IMR-90 (cell line): ENCODE measurements around the gene SNAP25. TPM values are rescaled to one million over a fixed set of nuclear protein-coding genes. Genes with fewer than 3 reads are reported as not detected.

Experiments used
- ATAC-seq: fragments of 200-7000 bp; cut with Tn5 transposase; 2 replicates; pipeline ENCODE4 v1.9.1; 2020; ENCODE audit warnings: low read depth, mild to moderate bottlenecking, moderate library complexity
- BruUV-seq: library from RNA; stranded (reverse); fragments of 400-500 nt; replicated peaks from 2 replicates; lab custom pipeline; 2021; lab: Mats Ljungman, UMichigan
- CTCF ChIA-PET: fragments of 300-600 bp; formaldehyde crosslinking; extraction: SDS; loops from one replicate; lab custom pipeline; 2021; ENCODE audit warnings: antibody characterized with exemption; lab: Yijun Ruan, JAX
- POLR2A ChIA-PET: fragments of 300-600 bp; sonication (Branson Sonifier 250); formaldehyde crosslinking; loops from one replicate; lab custom pipeline; 2022; ENCODE audit warnings: antibody characterized with exemption; ENCODE audit not compliant: unreplicated experiment; lab: Charles Lee
- DNase-seq: peaks from one replicate; pipeline ENCODE4 v3.0.0; 2013
- H2AFZ ChIP-seq: replicated peaks from 2 replicates; pipeline ENCODE3; 2013; ENCODE audit warnings: low read length, mild to moderate bottlenecking; ENCODE audit not compliant: poor library complexity
- H2AK5ac ChIP-seq: 2 replicates; pipeline ENCODE4 v1.6.1; 2013; ENCODE audit warnings: low read depth, low read length, inconsistent platforms
- H2AK9ac ChIP-seq: replicated peaks from 2 replicates; pipeline ENCODE3; 2013; ENCODE audit warnings: mild to moderate bottlenecking, low read depth, low read length, moderate library complexity; ENCODE audit not compliant: poor library complexity
- H2BK120ac ChIP-seq: 2 replicates; pipeline ENCODE4 v1.6.1; 2013; ENCODE audit warnings: low read depth, low read length, inconsistent platforms
- H2BK15ac ChIP-seq: 3 replicates; pipeline ENCODE4 v1.6.1; 2013; ENCODE audit warnings: low read depth, low read length, inconsistent platforms
- H2BK20ac ChIP-seq: 2 replicates; pipeline ENCODE4 v1.6.1; 2013; ENCODE audit warnings: low read depth, mild to moderate bottlenecking, inconsistent platforms, low read length, moderate library complexity
- H2BK5ac ChIP-seq: 2 replicates; pipeline ENCODE4 v1.6.1; 2013; ENCODE audit warnings: mild to moderate bottlenecking, low read depth, low read length, inconsistent platforms; ENCODE audit not compliant: poor library complexity, severe bottlenecking
- H3K14ac ChIP-seq: replicated peaks from 2 replicates; pipeline ENCODE4 v1.6.1; 2013; ENCODE audit warnings: low read depth, low read length, inconsistent platforms
- H3K18ac ChIP-seq: 2 replicates; pipeline ENCODE4 v1.6.1; 2013; ENCODE audit warnings: low read depth, low read length, control low read depth
- H3K23ac ChIP-seq: 2 replicates; pipeline ENCODE4 v1.6.1; 2013; ENCODE audit warnings: low read depth, low read length, inconsistent platforms
- H3K27ac ChIP-seq: 2 replicates; pipeline ENCODE4 v1.5.1; 2013; ENCODE audit warnings: mild to moderate bottlenecking, control low read depth, low read length; ENCODE audit not compliant: insufficient read depth
- H3K27me3 ChIP-seq: 2 replicates; pipeline ENCODE4 v1.6.1; 2013; ENCODE audit warnings: low read length; ENCODE audit not compliant: control insufficient read depth, insufficient read depth
- H3K36me3 ChIP-seq: 2 replicates; pipeline ENCODE4 v1.6.1; 2013; ENCODE audit warnings: low read length, mixed read lengths; ENCODE audit not compliant: control insufficient read depth, insufficient read depth
- H3K4ac ChIP-seq: 2 replicates; pipeline ENCODE4 v1.6.1; 2013; ENCODE audit warnings: low read depth, low read length, inconsistent platforms
- H3K4me1 ChIP-seq: 2 replicates; pipeline ENCODE4 v1.6.1; 2013; ENCODE audit warnings: low read length, mixed read lengths; ENCODE audit not compliant: control insufficient read depth, insufficient read depth
- H3K4me2 ChIP-seq: 2 replicates; pipeline ENCODE4 v1.6.1; 2013; ENCODE audit warnings: low read depth, mild to moderate bottlenecking, control low read depth, low read length, moderate library complexity
- H3K4me3 ChIP-seq: 2 replicates; pipeline ENCODE4 v1.5.1; 2013; ENCODE audit warnings: low read depth, mild to moderate bottlenecking, control low read depth, low read length, moderate library complexity; ENCODE audit not compliant: insufficient read depth
- H3K56ac ChIP-seq: 2 replicates; pipeline ENCODE4 v1.6.1; 2013; ENCODE audit warnings: low read length, inconsistent platforms; ENCODE audit not compliant: insufficient read depth; ENCODE audit errors: extremely low read depth
- H3K79me1 ChIP-seq, 2 experiments: 2 replicates each; pipeline ENCODE4 v1.6.1; 2013; ENCODE audit warnings: low read length in 2 of 2, inconsistent platforms in 1 of 2, low read depth in 1 of 2
- H3K9ac ChIP-seq: 2 replicates; pipeline ENCODE4 v1.6.1; 2013; ENCODE audit warnings: low read depth, low read length, control low read depth
- H3K9me1 ChIP-seq: 2 replicates; pipeline ENCODE4 v1.6.1; 2013; ENCODE audit warnings: low read length, inconsistent platforms; ENCODE audit not compliant: insufficient read depth
- H3K9me3 ChIP-seq: 2 replicates; pipeline ENCODE4 v1.6.1; 2013; ENCODE audit warnings: low read length; ENCODE audit not compliant: control insufficient read depth, insufficient read depth
- H4K20me1 ChIP-seq: 2 replicates; pipeline ENCODE4 v1.6.1; 2013; ENCODE audit warnings: low read length, inconsistent platforms; ENCODE audit not compliant: insufficient read depth
- H4K5ac ChIP-seq: 2 replicates; pipeline ENCODE4 v1.6.1; 2013; ENCODE audit warnings: mild to moderate bottlenecking, low read depth, low read length, control low read depth
- H4K8ac ChIP-seq, 2 experiments: 2 replicates each; pipeline ENCODE4 v1.6.1; 2013; ENCODE audit warnings: low read depth in 2 of 2, low read length in 2 of 2, control low read depth in 1 of 2, inconsistent platforms in 1 of 2
- H4K91ac ChIP-seq: 2 replicates; pipeline ENCODE4 v1.6.1; 2013; ENCODE audit warnings: low read depth, low read length, inconsistent platforms; ENCODE audit not compliant: insufficient read depth
- CEBPB ChIP-seq: IDR thresholded peaks from 2 replicates; pipeline ENCODE4 v1.6.1; 2012; ENCODE audit warnings: low read depth, low read length, improper control_type of control experiment
- ELK1 ChIP-seq: fragments of 150-350 bp; IDR thresholded peaks from 2 replicates; pipeline ENCODE4 v1.6.1; 2016; ENCODE audit warnings: low read depth, mild to moderate bottlenecking, low read length, moderate library complexity, borderline replicate concordance
- MXI1 ChIP-seq: IDR thresholded peaks from 2 replicates; pipeline ENCODE4 v1.6.1; 2012; ENCODE audit warnings: low read depth, mild to moderate bottlenecking, low read length, moderate library complexity, borderline replicate concordance
- RCOR1 ChIP-seq: IDR thresholded peaks from 2 replicates; pipeline ENCODE4 v1.6.1; 2012; ENCODE audit warnings: mild to moderate bottlenecking, low read length, improper control_type of control experiment; ENCODE audit not compliant: insufficient replicate concordance
- SMC3 ChIP-seq: fragments of 150-350 bp; IDR thresholded peaks from 2 replicates; pipeline ENCODE4 v1.6.1; 2016; ENCODE audit warnings: low read depth, mild to moderate bottlenecking, antibody characterized with exemption, low read length, moderate library complexity
- WGBS, 2 experiments: methylation state at CpG; one replicate each; pipeline versions ENCODE4 v1.1.5 to v1.1.7; 2013; ENCODE audit warnings: missing lambda C conversion rate in 2 of 2; ENCODE audit not compliant: insufficient read length in 1 of 2; ENCODE audit errors: extremely low coverage in 2 of 2; 5-methylcytosine and 5-hydroxymethylcytosine counted together
- dilution Hi-C: fragments of 300-500 bp; cut with HindIII; formaldehyde crosslinking; loops from one replicate; pipeline ENCODE4 v1.14.3; 2018; ENCODE audit warnings: low sequenced_read_pairs; ENCODE audit not compliant: unreplicated experiment
- in situ Hi-C: fragments of 300-500 bp; cut with MboI; formaldehyde crosslinking; loops from 3 replicates; pipeline ENCODE4 v1.14.3; 2019; ENCODE audit warnings: low sequenced_read_pairs, inconsistent platforms, mixed read lengths
- intact Hi-C: fragments of 100-400 bp; cut with micrococcal nuclease; formaldehyde crosslinking; loops from 2 replicates; pipeline ENCODE4 v1.10.0; 2022
- polyA plus RNA-seq, 3 experiments: library from polyadenylated mRNA; depleted of rRNA; stranded (reverse); fragments of >200 nt; gene quantifications; 2 replicates each; pipeline ENCODE4 v1.2.3, GENCODE V29; 2012; ENCODE audit warnings: low replicate concordance in 1 of 3
- total RNA-seq: library from RNA; depleted of rRNA; stranded (reverse); fragments of >200 nt; gene quantifications from 2 replicates; pipeline ENCODE4 v1.2.3, GENCODE V29; 2012

Gene SNAP25
- total and polyA plus RNA-seq, 2 of the 4 experiments (the other 2 are of a cell fraction): 1.1 to 2.8 TPM

DNA sequence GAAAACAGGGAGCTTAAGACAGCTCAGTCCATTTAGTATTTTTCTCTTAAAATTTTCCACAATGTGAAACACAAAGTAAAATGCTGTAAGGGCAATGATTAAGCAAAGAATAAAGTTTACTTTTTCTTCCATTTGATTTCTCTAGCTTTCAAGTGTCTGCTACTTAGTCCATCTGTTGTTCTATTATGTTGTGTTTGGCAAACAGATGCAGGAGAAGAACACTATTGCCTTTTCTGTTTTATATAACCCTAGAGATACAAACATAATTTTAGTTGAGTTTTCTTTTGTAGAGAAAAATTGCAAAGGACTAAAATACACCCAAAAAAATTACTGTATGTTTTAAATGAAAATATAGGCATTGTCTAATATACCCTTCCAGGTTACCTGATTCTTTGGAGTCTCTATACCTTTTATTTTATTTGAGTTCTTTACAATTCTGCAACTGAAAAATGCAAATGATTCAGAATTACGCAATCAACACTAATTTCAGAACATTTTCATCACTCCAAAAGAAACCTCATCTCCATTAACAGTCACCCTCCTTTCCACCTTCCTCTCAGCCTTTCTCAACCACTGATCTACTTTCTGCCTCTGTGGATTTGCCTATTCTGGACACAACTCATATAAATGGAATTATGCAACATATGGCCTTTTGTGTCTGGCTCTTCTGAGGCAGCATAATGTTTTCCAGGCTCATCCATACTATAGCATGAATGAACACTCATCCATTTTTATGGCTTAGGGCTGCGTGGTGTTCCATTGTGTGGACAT lies 118.5 kb downstream of the SNAP25 start:
- DNase-seq (no peak), ATAC-seq (no peak)
- H3K9me3 ChIP-seq: no peaks in the 10 kb centered on the region
- ChIA-PET CTCF (no interaction called here), POLR2A (no interaction called here)
- TF ChIP-seq RCOR1: no peak
- TF ChIP-seq ELK1: no peak
- TF ChIP-seq MXI1: no peak
- peak; percentile 93 for TF ChIP-seq CEBPB
- TF ChIP-seq SMC3: no peak
- no peak overlapping the region for H4K5ac ChIP-seq
- H4K8ac ChIP-seq: no peak overlapping the region
- no TSS peak for BruUV-seq
- H2BK20ac ChIP-seq: no peak overlapping the region
- H3K27ac ChIP-seq: no peak overlapping the region
- in situ Hi-C loops (no loop called here), dilution Hi-C loops (no loop called here), intact Hi-C loops (no loop called here)
- H3K18ac ChIP-seq: no peak overlapping the region
- no peak overlapping the region for H2AK5ac ChIP-seq
- no peak overlapping the region for H3K14ac ChIP-seq
- peaks cover 3% of the 10 kb centered on the region; the same call in 1 of the 2 replicates for H3K4me1 ChIP-seq
- H3K9ac ChIP-seq: no peak overlapping the region
- H3K27me3 ChIP-seq: no peaks in the 10 kb centered on the region; the same call in 1 of the 2 replicates
- H2BK15ac ChIP-seq: no peak overlapping the region
- H2BK5ac ChIP-seq: no peak overlapping the region
- no peak overlapping the region for H3K56ac ChIP-seq
- H4K20me1 ChIP-seq: no peaks in the 10 kb centered on the region
- H3K23ac ChIP-seq: no peak overlapping the region
- no peak overlapping the region for H4K91ac ChIP-seq
- H2BK120ac ChIP-seq: no peak overlapping the region
- no peaks in the 10 kb centered on the region for H3K9me1 ChIP-seq
- H3K4me2 ChIP-seq: no peak overlapping the region
- H2AFZ ChIP-seq: no peak overlapping the region
- H3K4me3 ChIP-seq: no peak overlapping the region
- H3K36me3 ChIP-seq: no peaks in the 10 kb centered on the region
- H2AK9ac ChIP-seq: no peak overlapping the region
- 100% methylated on average over 1 of the region's 2 CpGs; no CpG with 5 or more reads in 1 of the 2 experiments for WGBS, 2 experiments
- H3K79me1 ChIP-seq: no peaks in the 10 kb centered on the region
- H3K4ac ChIP-seq: no peak overlapping the region
